ENCODE data around the gene MAJIN. TPM values are rescaled to one million over a fixed set of nuclear protein-coding genes. Genes with fewer than 3 reads are reported as not detected.

The MAJIN gene
- total RNA-seq, 2 donors from 2014 or later = 7.4 TPM; not detected in 1

- Histone ChIP-seq H3K4me3 (no peak overlapping the region), H3K9me3 (no peaks in the 10 kb centered on the region), H3K36me3 (peaks cover 37 to 70% of the 10 kb centered on the region in 2 donors), H3K4me1 (replicated peaks) (peaks cover 6% of the 10 kb centered on the region), H3K27me3 (replicated peaks; ENCODE audit: insufficient read depth) (no peaks in the 10 kb centered on the region), H3K27ac (no peak overlapping the region)
- WGBS = 92% methylated on average over 24 of the region's 27 CpGs
- intact Hi-C loops (cut with DNase I) = loop anchor here (10.0 kb wide), 1 partner anchor 204 kb away; the partner anchor contains the start of genes TM7SF2 and ZNHIT2
- DNase-seq (ENCODE audit: low spot score) = no peak
- TF ChIP-seq POLR2A (IDR thresholded peaks at IDR 0.05) (no peak), CTCF (IDR thresholded peaks at IDR 0.05) (no peak), POLR2AphosphoS5 (IDR thresholded peaks at IDR 0.05) (no peak)
Measured at GRCh38 chr11:64910451-64911093, 61.3 kb downstream of the MAJIN start.

- DNase-seq (ENCODE audit: low spot score) = no peak
- intact Hi-C loops (cut with DNase I) = loop anchor here (10.0 kb wide), 1 partner anchor 205 kb away; the partner anchor contains the start of genes TM7SF2 and ZNHIT2
- no peaks in the 10 kb centered on the region for H3K4me1 ChIP-seq (replicated peaks)
- H3K36me3 ChIP-seq = peaks cover 41 to 76% of the 10 kb centered on the region in 2 donors
- H3K4me3 ChIP-seq = no peak overlapping the region
- WGBS = 87% methylated on average over 38 of the region's 39 CpGs
- no peaks in the 10 kb centered on the region for H3K9me3 ChIP-seq
- no peak overlapping the region for H3K27ac ChIP-seq
- TF ChIP-seq POLR2AphosphoS5 (IDR thresholded peaks at IDR 0.05) (no peak), POLR2A (IDR thresholded peaks at IDR 0.05) (no peak), CTCF (IDR thresholded peaks at IDR 0.05) (no peak)
- no peaks in the 10 kb centered on the region for H3K27me3 ChIP-seq (replicated peaks; ENCODE audit: insufficient read depth)
Measured at GRCh38 chr11:64909653-64910343, 62.1 kb downstream of the MAJIN start.

- TF ChIP-seq CTCF (IDR thresholded peaks at IDR 0.05) = no peak
- TF ChIP-seq POLR2A (IDR thresholded peaks at IDR 0.05) = no peak
- no peak for TF ChIP-seq POLR2AphosphoS5 (IDR thresholded peaks at IDR 0.05)
- no peak for DNase-seq (ENCODE audit: low spot score)
- Histone ChIP-seq H3K4me3 (no peak overlapping the region), H3K36me3 (peaks cover 41 to 76% of the 10 kb centered on the region in 2 donors), H3K27me3 (replicated peaks; ENCODE audit: insufficient read depth) (no peaks in the 10 kb centered on the region), H3K9me3 (no peaks in the 10 kb centered on the region), H3K4me1 (replicated peaks) (no peaks in the 10 kb centered on the region), H3K27ac (no peak overlapping the region)
- 80% methylated on average over 11 of the region's 11 CpGs for WGBS
- intact Hi-C loops (cut with DNase I) = no loop called here
Measured at GRCh38 chr11:64908766-64909165, 63.1 kb downstream of the MAJIN start.

GRCh38 chr11:64906314-64906635 is 65.6 kb downstream of the MAJIN start:
- Histone ChIP-seq H3K9me3 (no peaks in the 10 kb centered on the region), H3K4me3 (no peak overlapping the region), H3K27me3 (replicated peaks; ENCODE audit: insufficient read depth) (no peaks in the 10 kb centered on the region), H3K4me1 (replicated peaks) (no peaks in the 10 kb centered on the region), H3K36me3 (peaks cover 40 to 75% of the 10 kb centered on the region in 2 donors), H3K27ac (no peak overlapping the region)
- TF ChIP-seq POLR2AphosphoS5 (IDR thresholded peaks at IDR 0.05) (no peak), POLR2A (IDR thresholded peaks at IDR 0.05) (no peak), CTCF (IDR thresholded peaks at IDR 0.05) (no peak)
- intact Hi-C loops (cut with DNase I) = no loop called here
- 95% methylated on average over 10 of the region's 13 CpGs for WGBS
- DNase-seq (ENCODE audit: low spot score) = no peak

Measured in prostate gland (tissue), 2 donors.